ENCODE results near the gene C5orf22. TPM values are rescaled to one million over a fixed set of nuclear protein-coding genes. Genes with fewer than 3 reads are reported as not detected.

C5orf22 gene
- total and polyA plus RNA-seq, 2 of the 13 experiments (the other 11 are each of a cell fraction or from before 2014, with no cell fraction given), result 14.0 to 21.5 TPM

- TF ChIP-seq KIAA2018 (CRISPR knock-in tag; IDR thresholded peaks at IDR 0.05; ENCODE audit: borderline replicate concordance), result no peak
- TF ChIP-seq HIC2 (CRISPR knock-in tag; IDR thresholded peaks at IDR 0.05; ENCODE audit: low read depth), result no peak
- TF ChIP-seq JUN (CRISPR knock-in tag; IDR thresholded peaks at IDR 0.05), result no peak
- TF ChIP-seq TARDBP (CRISPR knock-in tag; IDR thresholded peaks at IDR 0.05), result peak; percentile 63; the same call in 1 of the 2 replicates
- TF ChIP-seq CBX1 (IDR thresholded peaks at IDR 0.05; ENCODE audit: low read depth), result peak; percentile 36
- peak; percentile 11; the same call in 1 of the 2 replicates for TF ChIP-seq NCOA2 (CRISPR knock-in tag; IDR thresholded peaks at IDR 0.05)
- TF ChIP-seq PRPF4 (IDR thresholded peaks at IDR 0.05; ENCODE audit: low read depth, low read length, poor library complexity, severe bottlenecking), result no peak
- TF ChIP-seq ZSCAN5A (CRISPR knock-in tag; IDR thresholded peaks at IDR 0.05; ENCODE audit: borderline replicate concordance), result no peak
- TF ChIP-seq TCF12 (IDR thresholded peaks at IDR 0.05), result no peak
- no peak for TF ChIP-seq TCF12 (CRISPR knock-in tag; IDR thresholded peaks at IDR 0.05)
- no peak for TF ChIP-seq CSRNP2 (CRISPR knock-in tag; conservative IDR thresholded peaks at IDR 0.05; ENCODE audit: low read depth)
- TF ChIP-seq MAX (IDR thresholded peaks at IDR 0.05), result peak; percentile 41; the same call in 1 of the 2 replicates
- TF ChIP-seq ZNF639 (CRISPR knock-in tag; conservative IDR thresholded peaks at IDR 0.05), result no peak
These were observed at the start of gene C5orf22, which contains the start of gene DROSHA (continued) for GRCh38 chr5:31531888-31532547.
